ENCODE results near the gene UCMA.

DNA sequence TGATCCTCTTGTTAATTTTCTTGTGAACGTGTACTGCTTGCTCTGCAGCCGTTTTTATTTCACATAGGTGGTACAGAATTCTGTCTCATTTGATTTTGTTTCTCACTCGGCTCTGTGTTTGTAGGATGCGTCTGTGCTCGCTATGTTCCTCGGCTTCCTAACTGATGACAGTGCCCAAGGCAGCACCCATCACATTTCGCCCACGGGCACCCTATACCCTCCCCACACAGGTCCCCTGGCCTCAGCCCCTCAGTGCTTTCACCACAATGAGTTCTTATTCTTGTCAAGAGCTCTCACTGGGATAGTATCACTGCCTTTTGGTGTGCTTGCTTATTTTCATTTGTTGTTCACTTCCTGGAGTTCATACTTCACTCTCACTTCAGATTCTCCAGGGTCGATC lies 28.1 kb downstream of the UCMA start:
- TF ChIP-seq CTCF (IDR thresholded peaks at IDR 0.05; ENCODE audit: insufficient read depth, low read depth, low read length) (no peak), EZH2 (IDR thresholded peaks at IDR 0.05; ENCODE audit: insufficient read depth, low read length) (no peak)

Measured in astrocyte (in vitro differentiated cells and primary cell).